WTC11 (cell line): ENCODE data around the gene MRPL14. TPM values are rescaled to one million over a fixed set of nuclear protein-coding genes. Genes with fewer than 3 reads are reported as not detected.

Experiments
- ATAC-seq: fragments of 200-7000 bp; cut with Tn5 transposase; 2 replicates; pipeline ENCODE4 v1.10.0; 2021; ENCODE audit warnings: mild to moderate bottlenecking, moderate library complexity
- CTCF ChIA-PET: fragments of 300-600 bp; sonication (Branson Sonifier 250); formaldehyde crosslinking; loops from one replicate; lab custom pipeline; 2021; ENCODE audit warnings: antibody characterized with exemption; lab: Charles Lee
- POLR2A ChIA-PET: fragments of 350-600 bp; sonication (Branson Sonifier 250); formaldehyde crosslinking; loops from one replicate; lab custom pipeline; 2021; ENCODE audit warnings: antibody characterized with exemption; lab: Charles Lee
- DNase-seq: peaks from one replicate; pipeline ENCODE4 v3.0.0; 2021; ENCODE audit warnings: low spot score
- H3K27ac Mint-ChIP-seq: 2 replicates; pipeline ENCODE4 v1.8.0; 2021; ENCODE audit warnings: mixed read lengths
- H3K27me3 Mint-ChIP-seq: 2 replicates; pipeline ENCODE4 v1.8.0; 2021; ENCODE audit warnings: low read depth, mild to moderate bottlenecking, moderate library complexity, mixed read lengths
- H3K36me3 Mint-ChIP-seq: 2 replicates; pipeline ENCODE4 v1.8.0; 2021; ENCODE audit warnings: mixed read lengths
- H3K4me1 Mint-ChIP-seq: 2 replicates; pipeline ENCODE4 v1.8.0; 2022; ENCODE audit warnings: mixed read lengths
- H3K4me3 Mint-ChIP-seq: 2 replicates; pipeline ENCODE4 v1.8.0; 2021; ENCODE audit warnings: mild to moderate bottlenecking, moderate library complexity, mixed read lengths
- H3K9me3 Mint-ChIP-seq: 2 replicates; pipeline ENCODE4 v1.8.0; 2021; ENCODE audit warnings: mixed read lengths
- FOXP1 ChIP-seq: sonication (generic); formaldehyde crosslinking; IDR thresholded peaks from 2 replicates; pipeline ENCODE4 v1.8.0; 2022; ENCODE audit warnings: missing genetic modification reagents, mild to moderate bottlenecking, moderate library complexity, borderline replicate concordance
- FOXP4 ChIP-seq: sonication (generic); formaldehyde crosslinking; IDR thresholded peaks from 2 replicates; pipeline ENCODE4 v1.8.0; 2022; ENCODE audit warnings: mild to moderate bottlenecking, missing genetic modification reagents
- GRHL2 ChIP-seq: fragments of 250-450 bp; sonication (Bioruptor Pico); IDR thresholded peaks from 2 replicates; pipeline ENCODE4 v1.8.0; 2022; ENCODE audit warnings: mild to moderate bottlenecking, moderate library complexity; ENCODE audit not compliant: insufficient replicate concordance, severe bottlenecking
- HMGA2 ChIP-seq: fragments of 250-450 bp; sonication (Bioruptor Pico); IDR thresholded peaks from 2 replicates; pipeline ENCODE4 v1.4.0; 2021; ENCODE audit warnings: mild to moderate bottlenecking, moderate library complexity
- MYBL2 ChIP-seq: sonication (generic); formaldehyde crosslinking; IDR thresholded peaks from 2 replicates; pipeline ENCODE4 v1.8.1; 2023; ENCODE audit warnings: mild to moderate bottlenecking, moderate library complexity, missing genetic modification reagents
- NR3C1 ChIP-seq: sonication (generic); formaldehyde crosslinking; conservative IDR thresholded peaks from 2 replicates; pipeline ENCODE4 v1.8.1; 2023; ENCODE audit warnings: low read depth, mild to moderate bottlenecking, missing genetic modification reagents
- RORB ChIP-seq: fragments of 250-450 bp; sonication (Bioruptor Pico); IDR thresholded peaks from 2 replicates; pipeline ENCODE4 v1.9.0; 2021; ENCODE audit warnings: mild to moderate bottlenecking
- TEAD1 ChIP-seq: sonication (generic); formaldehyde crosslinking; IDR thresholded peaks from 2 replicates; pipeline ENCODE4 v1.8.0; 2022; ENCODE audit warnings: mild to moderate bottlenecking, missing genetic modification reagents
- USF1 ChIP-seq: sonication (generic); formaldehyde crosslinking; IDR thresholded peaks from 2 replicates; pipeline ENCODE4 v1.8.0; 2022; ENCODE audit warnings: mild to moderate bottlenecking, missing genetic modification reagents
- total RNA-seq: library from RNA; stranded (reverse); gene quantifications from 3 replicates; pipeline ENCODE4 v1.2.3, GENCODE V29; 2021
- TF ChIP-seq, protein P1 (sequence below): sonication (generic); formaldehyde crosslinking; IDR thresholded peaks from 2 replicates; pipeline ENCODE4 v1.8.1; 2022; ENCODE audit warnings: missing genetic modification reagents, borderline replicate concordance
- TF ChIP-seq, protein P2 (sequence below): sonication (generic); formaldehyde crosslinking; IDR thresholded peaks from 2 replicates; pipeline ENCODE4 v1.8.1; 2023; ENCODE audit warnings: mild to moderate bottlenecking, missing genetic modification reagents
- TF ChIP-seq, protein P3 (sequence below): sonication (generic); formaldehyde crosslinking; IDR thresholded peaks from 2 replicates; pipeline ENCODE4 v1.8.0; 2023; ENCODE audit warnings: missing genetic modification reagents, mild to moderate bottlenecking, borderline replicate concordance
- TF ChIP-seq, protein P4 (sequence below): sonication (generic); formaldehyde crosslinking; IDR thresholded peaks from 2 replicates; pipeline ENCODE4 v1.8.1; 2023; ENCODE audit warnings: mild to moderate bottlenecking, missing genetic modification reagents, borderline replicate concordance

The MRPL14 gene
- total RNA-seq, 1 experiment from 2014 or later, result 74.2 TPM

DNA sequence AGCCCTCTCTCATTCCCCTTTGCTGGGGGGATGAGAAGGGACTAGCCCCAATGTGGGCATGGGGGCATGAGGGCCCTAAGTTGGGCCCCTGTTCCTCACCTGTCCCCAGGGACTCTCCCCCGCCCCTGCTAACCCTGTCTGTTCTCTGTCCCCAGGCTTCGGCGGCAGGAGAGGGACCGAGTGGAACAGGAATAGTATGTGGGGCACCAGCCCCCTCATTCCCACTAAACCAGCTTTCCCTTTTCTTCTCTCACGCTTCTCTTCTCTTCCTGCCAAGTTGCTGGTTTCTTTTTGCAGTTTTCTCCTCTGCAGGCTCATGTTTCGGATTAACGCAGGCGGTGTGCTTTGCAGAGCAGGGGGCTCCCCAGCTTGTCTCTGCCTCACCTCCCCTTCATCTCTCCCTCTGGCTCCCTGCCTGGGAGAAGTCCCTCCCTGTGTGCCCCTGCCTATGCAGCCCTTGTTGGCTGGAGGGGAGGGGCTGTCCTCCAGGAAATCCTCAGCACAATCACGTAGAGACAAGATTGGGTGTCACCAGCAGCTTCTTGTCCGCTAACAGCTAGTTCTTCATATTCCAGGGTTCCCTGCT, 8.0 kb upstream of the MRPL14 start (continued):
- TF ChIP-seq, protein P1, sequence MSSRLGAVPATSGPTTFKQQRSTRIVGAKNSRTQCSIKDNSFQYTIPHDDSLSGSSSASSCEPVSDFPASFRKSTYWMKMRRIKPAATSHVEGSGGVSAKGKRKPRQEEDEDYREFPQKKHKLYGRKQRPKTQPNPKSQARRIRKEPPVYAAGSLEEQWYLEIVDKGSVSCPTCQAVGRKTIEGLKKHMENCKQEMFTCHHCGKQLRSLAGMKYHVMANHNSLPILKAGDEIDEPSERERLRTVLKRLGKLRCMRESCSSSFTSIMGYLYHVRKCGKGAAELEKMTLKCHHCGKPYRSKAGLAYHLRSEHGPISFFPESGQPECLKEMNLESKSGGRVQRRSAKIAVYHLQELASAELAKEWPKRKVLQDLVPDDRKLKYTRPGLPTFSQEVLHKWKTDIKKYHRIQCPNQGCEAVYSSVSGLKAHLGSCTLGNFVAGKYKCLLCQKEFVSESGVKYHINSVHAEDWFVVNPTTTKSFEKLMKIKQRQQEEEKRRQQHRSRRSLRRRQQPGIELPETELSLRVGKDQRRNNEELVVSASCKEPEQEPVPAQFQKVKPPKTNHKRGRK (CRISPR knock-in tag), result no peak

GRCh38 chr6:44133981-44134711, 6.9 kb upstream of the MRPL14 start:
- CTCF ChIA-PET, result interaction anchor here (0.6 to 2.5 kb wide), 9 partner anchors 11 to 424 kb away, joined by 3 to 9 read pairs (median 4); no protein-coding TSS in a partner anchor
- no peaks in the 10 kb centered on the region; the same call in 1 of the 2 replicates for H3K27me3 Mint-ChIP-seq
- TF ChIP-seq, protein P2, sequence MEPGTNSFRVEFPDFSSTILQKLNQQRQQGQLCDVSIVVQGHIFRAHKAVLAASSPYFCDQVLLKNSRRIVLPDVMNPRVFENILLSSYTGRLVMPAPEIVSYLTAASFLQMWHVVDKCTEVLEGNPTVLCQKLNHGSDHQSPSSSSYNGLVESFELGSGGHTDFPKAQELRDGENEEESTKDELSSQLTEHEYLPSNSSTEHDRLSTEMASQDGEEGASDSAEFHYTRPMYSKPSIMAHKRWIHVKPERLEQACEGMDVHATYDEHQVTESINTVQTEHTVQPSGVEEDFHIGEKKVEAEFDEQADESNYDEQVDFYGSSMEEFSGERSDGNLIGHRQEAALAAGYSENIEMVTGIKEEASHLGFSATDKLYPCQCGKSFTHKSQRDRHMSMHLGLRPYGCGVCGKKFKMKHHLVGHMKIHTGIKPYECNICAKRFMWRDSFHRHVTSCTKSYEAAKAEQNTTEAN (CRISPR knock-in tag), result no peak
- no peak for TF ChIP-seq GRHL2 (CRISPR knock-in tag)
- no peak for TF ChIP-seq HMGA2 (CRISPR knock-in tag)
- no peak for TF ChIP-seq NR3C1 (CRISPR knock-in tag)
- TF ChIP-seq FOXP1 (CRISPR knock-in tag), result no peak
- TF ChIP-seq FOXP4 (CRISPR knock-in tag), result no peak
- TF ChIP-seq, protein P3, sequence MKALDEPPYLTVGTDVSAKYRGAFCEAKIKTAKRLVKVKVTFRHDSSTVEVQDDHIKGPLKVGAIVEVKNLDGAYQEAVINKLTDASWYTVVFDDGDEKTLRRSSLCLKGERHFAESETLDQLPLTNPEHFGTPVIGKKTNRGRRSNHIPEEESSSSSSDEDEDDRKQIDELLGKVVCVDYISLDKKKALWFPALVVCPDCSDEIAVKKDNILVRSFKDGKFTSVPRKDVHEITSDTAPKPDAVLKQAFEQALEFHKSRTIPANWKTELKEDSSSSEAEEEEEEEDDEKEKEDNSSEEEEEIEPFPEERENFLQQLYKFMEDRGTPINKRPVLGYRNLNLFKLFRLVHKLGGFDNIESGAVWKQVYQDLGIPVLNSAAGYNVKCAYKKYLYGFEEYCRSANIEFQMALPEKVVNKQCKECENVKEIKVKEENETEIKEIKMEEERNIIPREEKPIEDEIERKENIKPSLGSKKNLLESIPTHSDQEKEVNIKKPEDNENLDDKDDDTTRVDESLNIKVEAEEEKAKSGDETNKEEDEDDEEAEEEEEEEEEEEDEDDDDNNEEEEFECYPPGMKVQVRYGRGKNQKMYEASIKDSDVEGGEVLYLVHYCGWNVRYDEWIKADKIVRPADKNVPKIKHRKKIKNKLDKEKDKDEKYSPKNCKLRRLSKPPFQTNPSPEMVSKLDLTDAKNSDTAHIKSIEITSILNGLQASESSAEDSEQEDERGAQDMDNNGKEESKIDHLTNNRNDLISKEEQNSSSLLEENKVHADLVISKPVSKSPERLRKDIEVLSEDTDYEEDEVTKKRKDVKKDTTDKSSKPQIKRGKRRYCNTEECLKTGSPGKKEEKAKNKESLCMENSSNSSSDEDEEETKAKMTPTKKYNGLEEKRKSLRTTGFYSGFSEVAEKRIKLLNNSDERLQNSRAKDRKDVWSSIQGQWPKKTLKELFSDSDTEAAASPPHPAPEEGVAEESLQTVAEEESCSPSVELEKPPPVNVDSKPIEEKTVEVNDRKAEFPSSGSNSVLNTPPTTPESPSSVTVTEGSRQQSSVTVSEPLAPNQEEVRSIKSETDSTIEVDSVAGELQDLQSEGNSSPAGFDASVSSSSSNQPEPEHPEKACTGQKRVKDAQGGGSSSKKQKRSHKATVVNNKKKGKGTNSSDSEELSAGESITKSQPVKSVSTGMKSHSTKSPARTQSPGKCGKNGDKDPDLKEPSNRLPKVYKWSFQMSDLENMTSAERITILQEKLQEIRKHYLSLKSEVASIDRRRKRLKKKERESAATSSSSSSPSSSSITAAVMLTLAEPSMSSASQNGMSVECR (CRISPR knock-in tag), result no peak
- no peak for TF ChIP-seq TEAD1
- TF ChIP-seq, protein P4, sequence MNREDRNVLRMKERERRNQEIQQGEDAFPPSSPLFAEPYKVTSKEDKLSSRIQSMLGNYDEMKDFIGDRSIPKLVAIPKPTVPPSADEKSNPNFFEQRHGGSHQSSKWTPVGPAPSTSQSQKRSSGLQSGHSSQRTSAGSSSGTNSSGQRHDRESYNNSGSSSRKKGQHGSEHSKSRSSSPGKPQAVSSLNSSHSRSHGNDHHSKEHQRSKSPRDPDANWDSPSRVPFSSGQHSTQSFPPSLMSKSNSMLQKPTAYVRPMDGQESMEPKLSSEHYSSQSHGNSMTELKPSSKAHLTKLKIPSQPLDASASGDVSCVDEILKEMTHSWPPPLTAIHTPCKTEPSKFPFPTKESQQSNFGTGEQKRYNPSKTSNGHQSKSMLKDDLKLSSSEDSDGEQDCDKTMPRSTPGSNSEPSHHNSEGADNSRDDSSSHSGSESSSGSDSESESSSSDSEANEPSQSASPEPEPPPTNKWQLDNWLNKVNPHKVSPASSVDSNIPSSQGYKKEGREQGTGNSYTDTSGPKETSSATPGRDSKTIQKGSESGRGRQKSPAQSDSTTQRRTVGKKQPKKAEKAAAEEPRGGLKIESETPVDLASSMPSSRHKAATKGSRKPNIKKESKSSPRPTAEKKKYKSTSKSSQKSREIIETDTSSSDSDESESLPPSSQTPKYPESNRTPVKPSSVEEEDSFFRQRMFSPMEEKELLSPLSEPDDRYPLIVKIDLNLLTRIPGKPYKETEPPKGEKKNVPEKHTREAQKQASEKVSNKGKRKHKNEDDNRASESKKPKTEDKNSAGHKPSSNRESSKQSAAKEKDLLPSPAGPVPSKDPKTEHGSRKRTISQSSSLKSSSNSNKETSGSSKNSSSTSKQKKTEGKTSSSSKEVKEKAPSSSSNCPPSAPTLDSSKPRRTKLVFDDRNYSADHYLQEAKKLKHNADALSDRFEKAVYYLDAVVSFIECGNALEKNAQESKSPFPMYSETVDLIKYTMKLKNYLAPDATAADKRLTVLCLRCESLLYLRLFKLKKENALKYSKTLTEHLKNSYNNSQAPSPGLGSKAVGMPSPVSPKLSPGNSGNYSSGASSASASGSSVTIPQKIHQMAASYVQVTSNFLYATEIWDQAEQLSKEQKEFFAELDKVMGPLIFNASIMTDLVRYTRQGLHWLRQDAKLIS (CRISPR knock-in tag), result no peak
- no peak for TF ChIP-seq MYBL2 (CRISPR knock-in tag)
- TF ChIP-seq RORB (CRISPR knock-in tag), result no peak
- no peak for TF ChIP-seq USF1 (CRISPR knock-in tag)
- H3K4me3 Mint-ChIP-seq, result no peak overlapping the region
- DNase-seq (no peak), ATAC-seq (0 out of 2 replicates have a peak, but pooled peaks have one; percentile 8)
- peaks cover 23% of the 10 kb centered on the region for H3K36me3 Mint-ChIP-seq
- peak overlapping the region; percentile 49; the same call in 1 of the 2 replicates for H3K27ac Mint-ChIP-seq
- peaks cover 51% of the 10 kb centered on the region for H3K4me1 Mint-ChIP-seq
- POLR2A ChIA-PET, result interaction anchor here (0.6 to 1.3 kb wide), 3 partner anchors 49 to 113 kb away, joined by 3 to 4 read pairs (median 4); partner anchors contain the start of gene HSP90AB1
- no peaks in the 10 kb centered on the region for H3K9me3 Mint-ChIP-seq
